ENCODE data around the gene MGAT5.

MGAT5 gene

GRCh38 chr2:134491771-134492441 is 238.0 kb downstream of the MGAT5 start:
- ChIA-PET POLR2A (no interaction called here), CTCF (no interaction called here)
- DNase-seq (ENCODE audit: extremely low spot score): no peak
- TF ChIP-seq CTCF (IDR thresholded peaks at IDR 0.05; ENCODE audit: control extremely low read depth, extremely low read depth, low read depth, missing control alignments): no peak

GRCh38 chr2:134493797-134494196 is 239.9 kb downstream of the MGAT5 start:
- TF ChIP-seq CTCF (IDR thresholded peaks at IDR 0.05; ENCODE audit: control extremely low read depth, extremely low read depth, low read depth, missing control alignments): no peak
- POLR2A ChIA-PET: no interaction called here
- CTCF ChIA-PET: no interaction called here
- no peak for DNase-seq (ENCODE audit: extremely low spot score)

- TF ChIP-seq CTCF (IDR thresholded peaks at IDR 0.05; ENCODE audit: control extremely low read depth, extremely low read depth, low read depth, missing control alignments): no peak
- no peak for DNase-seq (ENCODE audit: extremely low spot score)
- POLR2A ChIA-PET: no interaction called here
- CTCF ChIA-PET: interaction anchor here (1.4 kb wide), 1 partner anchor 26 kb away, joined by 3 read pairs; no protein-coding TSS in a partner anchor
Measured at GRCh38 chr2:134498654-134499053, 244.8 kb downstream of the MGAT5 start.

GRCh38 chr2:134499307-134499926 is 245.5 kb downstream of the MGAT5 start:
- no peak for TF ChIP-seq CTCF (IDR thresholded peaks at IDR 0.05; ENCODE audit: control extremely low read depth, extremely low read depth, low read depth, missing control alignments)
- POLR2A ChIA-PET: no interaction called here
- CTCF ChIA-PET: interaction anchor here (1.1 kb wide), 1 partner anchor 15 kb away, joined by 4 read pairs; no protein-coding TSS in a partner anchor
- no peak for DNase-seq (ENCODE audit: extremely low spot score)

- POLR2A ChIA-PET: no interaction called here
Measured at GRCh38 chr2:134500211-134500935, 246.5 kb downstream of the MGAT5 start.

More at GRCh38 chr2:134500211-134500935, 246.5 kb downstream of the MGAT5 start:
- TF ChIP-seq CTCF (IDR thresholded peaks at IDR 0.05; ENCODE audit: control extremely low read depth, extremely low read depth, low read depth, missing control alignments): no peak
- CTCF ChIA-PET: interaction anchor here (1.1 kb wide), 1 partner anchor 14 kb away, joined by 4 read pairs; no protein-coding TSS in a partner anchor
- DNase-seq (ENCODE audit: extremely low spot score): no peak

All from GM10248 (cell line).